GM23338 (cell line): ENCODE results near the gene AP2B1. TPM values are rescaled to one million over a fixed set of nuclear protein-coding genes. Genes with fewer than 3 reads are reported as not detected.

Source experiments
- ATAC-seq: fragments of 200-7000 bp; cut with Tn5 transposase; 3 replicates; pipeline ENCODE4 v1.9.1; 2020
- DNase-seq: peaks from one replicate; pipeline ENCODE4 v3.0.0-alpha.2; 2015; ENCODE audit warnings: low spot score
- H2AFZ ChIP-seq: fragments of 200-600 bp; sonication (generic); 2 replicates; pipeline ENCODE4 v1.8.0; 2016; ENCODE audit warnings: antibody characterized with exemption, mild to moderate bottlenecking, moderate library complexity
- H3F3A ChIP-seq: fragments of 200-600 bp; sonication (generic); replicated peaks from 2 replicates; pipeline ENCODE4 v1.8.0; 2017; ENCODE audit warnings: antibody characterized with exemption, mixed run types, low read depth
- H3K27ac ChIP-seq: fragments of 200-600 bp; sonication (generic); 2 replicates; pipeline ENCODE4 v1.6.1; 2016; ENCODE audit warnings: low read depth
- H3K27me3 ChIP-seq: fragments of 200-600 bp; sonication (generic); 2 replicates; pipeline ENCODE4 v1.8.0; 2016; ENCODE audit warnings: mild to moderate bottlenecking, mixed run types, moderate library complexity; ENCODE audit not compliant: insufficient read depth
- H3K36me3 ChIP-seq: fragments of 200-600 bp; sonication (generic); 2 replicates; pipeline ENCODE4 v1.8.0; 2016; ENCODE audit warnings: mild to moderate bottlenecking; ENCODE audit not compliant: insufficient read depth
- H3K4me1 ChIP-seq: fragments of 200-600 bp; sonication (generic); 2 replicates; pipeline ENCODE4 v1.8.0; 2016; ENCODE audit warnings: mild to moderate bottlenecking, moderate library complexity; ENCODE audit not compliant: insufficient read depth
- H3K4me2 ChIP-seq: fragments of 200-600 bp; sonication (generic); 2 replicates; pipeline ENCODE4 v1.7.1; 2017; ENCODE audit warnings: mixed run types
- H3K4me3 ChIP-seq: fragments of 200-600 bp; sonication (generic); 2 replicates; pipeline ENCODE4 v1.6.1; 2016; ENCODE audit warnings: mixed run types
- H3K79me2 ChIP-seq: fragments of 200-600 bp; sonication (generic); replicated peaks from 2 replicates; pipeline ENCODE4 v1.8.0; 2017; ENCODE audit warnings: mild to moderate bottlenecking; ENCODE audit not compliant: insufficient read depth
- H3K9me2 ChIP-seq: fragments of 200-600 bp; sonication (generic); 2 replicates; pipeline ENCODE4 v1.8.0; 2017; ENCODE audit not compliant: insufficient read depth
- H4K20me1 ChIP-seq: fragments of 200-600 bp; sonication (generic); replicated peaks from 2 replicates; pipeline ENCODE4 v1.8.0; 2017; ENCODE audit warnings: mild to moderate bottlenecking; ENCODE audit not compliant: insufficient read depth
- H3K27ac Mint-ChIP-seq: 2 replicates; pipeline ENCODE4 v1.8.0; 2020; ENCODE audit warnings: inconsistent platforms, mild to moderate bottlenecking, moderate library complexity, mixed read lengths
- H3K27me3 Mint-ChIP-seq: 3 replicates; pipeline ENCODE4 v1.8.0; 2022; ENCODE audit warnings: low read depth, mild to moderate bottlenecking, moderate library complexity, mixed read lengths, inconsistent platforms; ENCODE audit not compliant: insufficient read depth, poor library complexity
- H3K36me3 Mint-ChIP-seq: 3 replicates; pipeline ENCODE4 v1.8.0; 2021; ENCODE audit warnings: low read depth, mild to moderate bottlenecking, inconsistent platforms, moderate library complexity, mixed read lengths
- H3K4me1 Mint-ChIP-seq: 3 replicates; pipeline ENCODE4 v1.8.0; 2020; ENCODE audit warnings: mild to moderate bottlenecking, inconsistent platforms, mixed read lengths
- H3K4me3 Mint-ChIP-seq: 3 replicates; pipeline ENCODE4 v1.8.0; 2021; ENCODE audit warnings: moderate library complexity, mild to moderate bottlenecking, inconsistent platforms, mixed read lengths
- H3K9me3 Mint-ChIP-seq: 3 replicates; pipeline ENCODE4 v1.8.0; 2020; ENCODE audit warnings: moderate library complexity, mild to moderate bottlenecking, inconsistent platforms, mixed read lengths
- CREB1 ChIP-seq: fragments of 250-450 bp; sonication (Bioruptor Pico); IDR thresholded peaks from 2 replicates; pipeline ENCODE4 v1.5.0; 2020; ENCODE audit warnings: low read depth, mild to moderate bottlenecking, moderate library complexity
- CTCF ChIP-seq, 2 experiments: fragments of 200-600 bp in 1 of 2; sonication (generic) in 1 of 2; conservative IDR thresholded peaks; 2 replicates each; pipeline versions ENCODE4 v1.5.1 to v1.6.1; 2016 to 2017; ENCODE audit warnings: antibody characterized with exemption in 2 of 2, low read depth in 2 of 2, mild to moderate bottlenecking in 2 of 2, moderate library complexity in 1 of 2
- EZH2 ChIP-seq: fragments of 200-600 bp; sonication (generic); IDR thresholded peaks from one replicate; pipeline ENCODE4 v1.8.0; 2017; ENCODE audit warnings: antibody characterized with exemption, mild to moderate bottlenecking, low read depth; ENCODE audit not compliant: unreplicated experiment
- EZH2phosphoT487 ChIP-seq: fragments of 200-600 bp; sonication (generic); IDR thresholded peaks from one replicate; pipeline ENCODE4 v1.8.1; 2018; ENCODE audit warnings: antibody characterized with exemption; ENCODE audit not compliant: unreplicated experiment
- JUNB ChIP-seq: IDR thresholded peaks from one replicate; pipeline ENCODE4 v1.6.1; 2016; ENCODE audit warnings: antibody characterized with exemption; ENCODE audit not compliant: unreplicated experiment
- NANOG ChIP-seq: IDR thresholded peaks from 2 replicates; pipeline ENCODE4 v1.6.1; 2016; ENCODE audit warnings: antibody characterized with exemption, borderline replicate concordance
- POLR2AphosphoS5 ChIP-seq: IDR thresholded peaks from 2 replicates; pipeline ENCODE4 v1.6.1; 2016; ENCODE audit warnings: antibody characterized with exemption, low read depth
- REST ChIP-seq: IDR thresholded peaks from one replicate; pipeline ENCODE4 v1.6.1; 2018; ENCODE audit warnings: antibody characterized with exemption; ENCODE audit not compliant: unreplicated experiment
- ZNF114 ChIP-seq: fragments of 250-450 bp; sonication (Bioruptor Pico); IDR thresholded peaks from 2 replicates; pipeline ENCODE4 v1.5.0; 2020; ENCODE audit warnings: mild to moderate bottlenecking, moderate library complexity
- ZNF331 ChIP-seq: fragments of 250-450 bp; sonication (Bioruptor Pico); IDR thresholded peaks from 2 replicates; pipeline ENCODE4 v1.5.0; 2020; ENCODE audit warnings: low read depth, mild to moderate bottlenecking, moderate library complexity
- polyA plus RNA-seq: library from polyadenylated mRNA; unstranded; fragments of >200 nt; fragmentation: Nextera tagmentation; extraction: Ambion mirVana; gene quantifications from 2 replicates; pipeline ENCODE4 v1.2.1, GENCODE V29; 2016
- total RNA-seq: library from RNA; depleted of rRNA; stranded (reverse); fragments of >200 nt; shearing (Covaris generic); gene quantifications from 2 replicates; pipeline ENCODE4 v1.2.3, GENCODE V29; 2014

The AP2B1 gene
- total and polyA plus RNA-seq, 2 experiments from 2014 or later = 89.7 to 144 TPM

- ATAC-seq = no peak
- Mint-ChIP-seq H3K4me3 (no peak overlapping the region), H3K36me3 (0 out of 3 replicates have a peak, but pooled peaks cover 8% of the 10 kb centered on the region), H3K4me1 (peaks cover 16% of the 10 kb centered on the region), H3K27me3 (peaks cover 39% of the 10 kb centered on the region), H3K9me3 (peaks cover 10% of the 10 kb centered on the region; the same call in 2 of the 3 replicates), H3K27ac (no peak overlapping the region)
- Histone ChIP-seq H3K9me2 (peaks cover 6% of the 10 kb centered on the region; the same call in 1 of the 2 replicates), H3F3A (peaks cover 8% of the 10 kb centered on the region; the same call in 1 of the 2 replicates), H3K27me3 (peaks cover 46% of the 10 kb centered on the region), H3K4me1 (peaks cover 9% of the 10 kb centered on the region; the same call in 1 of the 2 replicates), H3K4me2 (no peak overlapping the region), H3K36me3 (no peaks in the 10 kb centered on the region), H3K79me2 (no peaks in the 10 kb centered on the region), H2AFZ (no peak overlapping the region), H4K20me1 (no peaks in the 10 kb centered on the region; the same call in 1 of the 2 replicates), H3K27ac (no peak overlapping the region), H3K4me3 (no peak overlapping the region)
- TF ChIP-seq EZH2phosphoT487 = no peak
- TF ChIP-seq ZNF331 (CRISPR knock-in tag) = no peak
- no peak for TF ChIP-seq JUNB
- no peak for DNase-seq
Observed at GRCh38 chr17:35744830-35745229, 157.7 kb downstream of the AP2B1 start.

GRCh38 chr17:35745246-35745645 lies 158.1 kb downstream of the AP2B1 start:
- no peak for DNase-seq
- no peak overlapping the region for H3K27ac Mint-ChIP-seq
- H2AFZ ChIP-seq = no peak overlapping the region
- H3K36me3 Mint-ChIP-seq = 0 out of 3 replicates have a peak, but pooled peaks cover 4% of the 10 kb centered on the region
- no peak for TF ChIP-seq CTCF (conservative IDR thresholded peaks at IDR 0.05; ENCODE audit: low read depth in 2 of 2)
- no peak overlapping the region for H3K4me2 ChIP-seq
- H3K9me3 Mint-ChIP-seq = peaks cover 6% of the 10 kb centered on the region; the same call in 2 of the 3 replicates
- H3K4me3 ChIP-seq = no peak overlapping the region
- H3K27ac ChIP-seq = no peak overlapping the region
- no peaks in the 10 kb centered on the region for H3K36me3 ChIP-seq
- ATAC-seq = no peak
- H3K27me3 ChIP-seq = peaks cover 46% of the 10 kb centered on the region
- peaks cover 9% of the 10 kb centered on the region; the same call in 1 of the 2 replicates for H3K4me1 ChIP-seq
- H3K4me3 Mint-ChIP-seq = no peak overlapping the region
- no peaks in the 10 kb centered on the region for H3K79me2 ChIP-seq
- H3K9me2 ChIP-seq = peaks cover 6% of the 10 kb centered on the region; the same call in 1 of the 2 replicates
- H3F3A ChIP-seq = peaks cover 8% of the 10 kb centered on the region; the same call in 1 of the 2 replicates
- no peaks in the 10 kb centered on the region; the same call in 1 of the 2 replicates for H4K20me1 ChIP-seq
- peaks cover 19% of the 10 kb centered on the region for H3K4me1 Mint-ChIP-seq
- H3K27me3 Mint-ChIP-seq = peaks cover 36% of the 10 kb centered on the region

- Histone ChIP-seq H3K4me2 (no peak overlapping the region), H3K27me3 (peaks cover 46% of the 10 kb centered on the region), H3K27ac (no peak overlapping the region), H3K4me3 (no peak overlapping the region), H3K79me2 (no peaks in the 10 kb centered on the region), H2AFZ (no peak overlapping the region), H4K20me1 (no peaks in the 10 kb centered on the region; the same call in 1 of the 2 replicates), H3K9me2 (peaks cover under 1% of the 10 kb centered on the region; the same call in 1 of the 2 replicates), H3K4me1 (peaks cover 9% of the 10 kb centered on the region; the same call in 1 of the 2 replicates), H3K36me3 (no peaks in the 10 kb centered on the region), H3F3A (peaks cover 3% of the 10 kb centered on the region; the same call in 1 of the 2 replicates)
- H3K27ac Mint-ChIP-seq = no peak overlapping the region
- H3K36me3 Mint-ChIP-seq = 0 out of 3 replicates have a peak, but pooled peaks cover 2% of the 10 kb centered on the region
- peaks cover 25% of the 10 kb centered on the region for H3K4me1 Mint-ChIP-seq
- peaks cover 36% of the 10 kb centered on the region for H3K27me3 Mint-ChIP-seq
- no peak overlapping the region for H3K4me3 Mint-ChIP-seq
- DNase-seq (no peak), ATAC-seq (no peak)
- peaks cover 2% of the 10 kb centered on the region; the same call in 2 of the 3 replicates for H3K9me3 Mint-ChIP-seq
- TF ChIP-seq POLR2AphosphoS5 = no peak
- TF ChIP-seq ZNF114 = no peak
- no peak for TF ChIP-seq JUNB
- TF ChIP-seq NANOG = no peak
- TF ChIP-seq ZNF331 (CRISPR knock-in tag) = no peak
- no peak for TF ChIP-seq CTCF (conservative IDR thresholded peaks at IDR 0.05; ENCODE audit: low read depth in 2 of 2)
- no peak for TF ChIP-seq EZH2
- no peak for TF ChIP-seq REST
- no peak for TF ChIP-seq EZH2phosphoT487
- no peak for TF ChIP-seq CREB1 (CRISPR knock-in tag)
Observed at GRCh38 chr17:35745749-35746320, 158.7 kb downstream of the AP2B1 start.
